Esophagus muscularis mucosa (tissue), 4 donors: ENCODE measurements around the gene TMEM175. TPM values are rescaled to one million over a fixed set of nuclear protein-coding genes. Genes with fewer than 3 reads are reported as not detected.

Source experiments
- DNase-seq: peaks from one replicate; pipeline ENCODE4 v3.0.0-alpha.2; 2017; ENCODE audit errors: extremely low spot score
- H3K27ac ChIP-seq, 4 donors: fragments of 200-600 bp; sonication (generic); replicated peaks in 1 of 4; 1 replicate in 3 of 4; 2 replicates in 1 of 4; pipeline ENCODE4 v1.5.1; 2016 to 2019; ENCODE audit warnings: mild to moderate bottlenecking in 1 of 4
- H3K27me3 ChIP-seq, 4 donors: fragments of 200-600 bp; sonication (generic); one replicate each; pipeline versions ENCODE4 v1.5.1 to v1.6.0; 2016 to 2019
- H3K36me3 ChIP-seq, 4 donors: fragments of 200-600 bp; sonication (generic); one replicate each; pipeline ENCODE4 v1.5.1; 2016 to 2019
- H3K4me1 ChIP-seq, 4 donors: fragments of 200-600 bp; sonication (generic); one replicate each; pipeline ENCODE4 v1.5.1; 2016 to 2019
- H3K4me3 ChIP-seq, 4 donors: fragments of 200-600 bp; sonication (generic); 1 replicate in 2 of 4; 2 replicates in 2 of 4; pipeline ENCODE4 v1.5.1; 2016 to 2019; ENCODE audit warnings: mild to moderate bottlenecking in 4 of 4, moderate library complexity in 1 of 4
- H3K9me3 ChIP-seq, 4 donors: fragments of 200-600 bp; sonication (generic); 1 replicate in 3 of 4; 2 replicates in 1 of 4; pipeline ENCODE4 v1.5.1; 2016 to 2019
- EP300 ChIP-seq: sonication (generic); formaldehyde crosslinking; IDR thresholded peaks from one replicate; pipeline ENCODE4 v1.6.1; 2017; ENCODE audit warnings: antibody characterized with exemption
- POLR2A ChIP-seq: fragments of 450-650 bp; IDR thresholded peaks from one replicate; pipeline ENCODE4 v1.6.1; 2017; ENCODE audit warnings: antibody characterized with exemption, moderate library complexity, mild to moderate bottlenecking, low read depth
- POLR2AphosphoS5 ChIP-seq, 2 donors: sonication (generic); formaldehyde crosslinking; IDR thresholded peaks; one replicate each; pipeline ENCODE4 v1.6.1; 2017; ENCODE audit warnings: antibody characterized with exemption in 2 of 2
- WGBS: methylation state at CpG from one replicate; pipeline ENCODE4 v1.1.5; 2018; 5-methylcytosine and 5-hydroxymethylcytosine counted together
- intact Hi-C: fragments of 100-400 bp; cut with DNase I; formaldehyde crosslinking; loops from one replicate; pipeline ENCODE4 v1.15.1; 2023
- total RNA-seq, 4 donors: library from RNA; depleted of rRNA; stranded (reverse); fragments of >200 nt; gene quantifications; one replicate each; pipeline versions ENCODE4 v1.1.0 to v1.2.1, GENCODE V29; 2016
- TF ChIP-seq, protein P1 (sequence below), 3 experiments: fragments of 200-600 bp in 2 of 3; fragments of 450-650 bp in 1 of 3; sonication (generic) in 2 of 3; IDR thresholded peaks; one replicate each; pipeline ENCODE4 v1.5.1; 2017 to 2019; ENCODE audit warnings: antibody characterized with exemption in 3 of 3, mild to moderate bottlenecking in 2 of 3, moderate library complexity in 1 of 3

The TMEM175 gene
- total RNA-seq, 4 donors from 2014 or later, result 17.6 to 39.5 (median 20.0) TPM

DNA sequence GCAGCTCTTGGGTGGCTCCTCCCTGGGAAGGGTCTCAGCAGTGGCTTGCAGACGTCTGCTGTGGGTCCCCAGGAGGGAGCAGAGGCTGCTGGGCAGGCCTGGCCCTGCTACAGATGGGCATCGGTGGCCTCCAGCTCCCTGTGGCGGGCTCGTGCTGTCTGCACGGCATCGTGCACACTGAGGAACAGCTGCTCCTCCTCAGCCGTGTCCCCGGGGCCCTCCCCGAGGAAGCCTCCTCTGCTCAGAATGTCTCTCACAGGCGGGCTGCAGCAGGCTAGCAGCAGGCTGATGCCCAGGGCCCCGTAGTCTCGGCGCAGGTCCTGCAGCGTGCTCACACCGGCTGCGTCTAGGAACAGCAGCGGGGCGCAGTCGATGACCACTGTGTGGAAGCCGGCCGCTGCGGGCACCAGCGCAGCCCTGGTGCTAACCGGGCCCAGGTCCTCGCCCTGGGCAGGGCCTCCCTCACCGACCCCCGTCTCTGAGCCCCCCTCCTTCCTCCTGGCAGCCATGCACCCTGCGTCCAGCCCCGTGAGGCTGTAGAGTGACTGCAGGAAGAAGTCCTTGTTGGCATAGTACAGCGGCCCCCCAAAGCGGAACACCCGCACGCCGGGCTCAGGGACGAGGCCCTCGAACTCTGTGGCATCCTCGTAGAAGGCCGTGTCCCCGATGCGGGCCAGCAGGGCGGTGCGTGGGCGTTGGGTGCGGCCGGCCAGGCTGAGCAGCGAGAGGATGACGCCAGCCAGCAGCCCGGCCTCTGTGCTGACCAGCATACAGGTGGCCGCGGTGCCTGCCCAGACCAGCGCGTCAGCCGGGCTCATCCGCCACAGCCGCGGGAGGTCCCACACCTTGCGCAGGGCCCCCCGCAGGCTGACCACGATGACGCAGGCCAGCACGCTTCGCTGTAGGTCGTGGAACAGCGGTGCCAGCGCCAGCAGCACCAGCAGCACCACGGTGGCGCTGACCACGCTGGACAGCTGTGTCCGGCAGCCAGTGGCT lies 56.8 kb downstream of the TMEM175 start:
- intact Hi-C loops, result no loop called here
- 77% methylated on average over 6 of the region's 69 CpGs for WGBS
- Histone ChIP-seq H3K9me3 (no peaks in the 10 kb centered on the region), H3K4me1 (peaks cover 24 to 44% (median 31%) of the 10 kb centered on the region in 4 donors), H3K27me3 (no peaks in the 10 kb centered on the region), H3K36me3 (peaks cover 0 to 33% (median 19%) of the 10 kb centered on the region in 4 donors), H3K4me3 (no peak overlapping the region), H3K27ac (no peak overlapping the region)
- no peak for TF ChIP-seq EP300
- no peak for TF ChIP-seq POLR2AphosphoS5 (IDR thresholded peaks at IDR 0.05)
- TF ChIP-seq, protein P1, sequence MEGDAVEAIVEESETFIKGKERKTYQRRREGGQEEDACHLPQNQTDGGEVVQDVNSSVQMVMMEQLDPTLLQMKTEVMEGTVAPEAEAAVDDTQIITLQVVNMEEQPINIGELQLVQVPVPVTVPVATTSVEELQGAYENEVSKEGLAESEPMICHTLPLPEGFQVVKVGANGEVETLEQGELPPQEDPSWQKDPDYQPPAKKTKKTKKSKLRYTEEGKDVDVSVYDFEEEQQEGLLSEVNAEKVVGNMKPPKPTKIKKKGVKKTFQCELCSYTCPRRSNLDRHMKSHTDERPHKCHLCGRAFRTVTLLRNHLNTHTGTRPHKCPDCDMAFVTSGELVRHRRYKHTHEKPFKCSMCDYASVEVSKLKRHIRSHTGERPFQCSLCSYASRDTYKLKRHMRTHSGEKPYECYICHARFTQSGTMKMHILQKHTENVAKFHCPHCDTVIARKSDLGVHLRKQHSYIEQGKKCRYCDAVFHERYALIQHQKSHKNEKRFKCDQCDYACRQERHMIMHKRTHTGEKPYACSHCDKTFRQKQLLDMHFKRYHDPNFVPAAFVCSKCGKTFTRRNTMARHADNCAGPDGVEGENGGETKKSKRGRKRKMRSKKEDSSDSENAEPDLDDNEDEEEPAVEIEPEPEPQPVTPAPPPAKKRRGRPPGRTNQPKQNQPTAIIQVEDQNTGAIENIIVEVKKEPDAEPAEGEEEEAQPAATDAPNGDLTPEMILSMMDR (IDR thresholded peaks at IDR 0.05), result no peak
- TF ChIP-seq POLR2A, result no peak
- no peak for DNase-seq

DNA sequence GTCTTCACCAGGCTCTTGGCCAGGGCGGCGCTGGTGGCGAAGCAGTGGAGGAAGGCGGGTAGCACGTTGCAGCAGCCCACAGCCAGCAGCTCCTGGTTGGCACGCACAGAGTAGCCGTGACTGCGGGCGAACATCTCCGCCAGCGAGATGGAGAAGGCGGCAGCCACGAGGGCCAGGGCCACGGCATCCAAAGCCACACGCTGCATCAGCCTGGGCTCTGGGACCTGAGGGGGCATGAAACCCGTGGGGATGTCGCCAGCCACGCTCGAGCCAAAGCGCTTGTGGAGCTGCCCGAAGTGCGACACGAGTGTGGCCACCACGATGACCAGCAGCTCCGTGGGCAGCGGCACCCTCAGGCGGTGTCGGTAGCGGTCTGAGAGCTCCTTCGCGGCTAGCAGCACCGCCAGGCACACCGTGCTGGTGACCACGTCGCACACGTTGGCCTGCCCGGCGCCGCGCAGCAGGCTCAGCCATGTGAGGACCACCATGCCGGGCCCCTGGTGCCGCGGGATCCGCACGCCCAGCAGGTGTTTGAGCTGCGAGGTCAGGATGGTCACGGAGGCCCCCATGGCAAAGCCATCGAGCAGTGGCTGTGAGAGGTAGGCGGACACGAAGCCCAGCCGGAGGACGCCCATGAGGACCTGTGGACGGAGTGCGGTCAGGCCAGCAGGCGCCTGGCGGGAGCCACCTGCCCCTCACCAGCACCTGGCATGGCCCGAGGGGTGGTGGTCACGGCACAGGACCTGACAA lies 57.6 kb downstream of the TMEM175 start:
- H3K4me1 ChIP-seq, result peaks cover 24 to 44% (median 30%) of the 10 kb centered on the region in 4 donors
- TF ChIP-seq POLR2AphosphoS5 (IDR thresholded peaks at IDR 0.05) (no peak), EP300 (no peak), POLR2A (no peak)
- TF ChIP-seq, protein P1 (IDR thresholded peaks at IDR 0.05), result no peak
- H3K4me3 ChIP-seq, result no peak overlapping the region
- no peak for DNase-seq
- peaks cover 0 to 33% (median 19%) of the 10 kb centered on the region in 4 donors for H3K36me3 ChIP-seq
- H3K27me3 ChIP-seq, result no peaks in the 10 kb centered on the region
- intact Hi-C loops, result no loop called here
- no peak overlapping the region for H3K27ac ChIP-seq
- 94% methylated on average over 36 of the region's 58 CpGs for WGBS
- no peaks in the 10 kb centered on the region for H3K9me3 ChIP-seq

DNA sequence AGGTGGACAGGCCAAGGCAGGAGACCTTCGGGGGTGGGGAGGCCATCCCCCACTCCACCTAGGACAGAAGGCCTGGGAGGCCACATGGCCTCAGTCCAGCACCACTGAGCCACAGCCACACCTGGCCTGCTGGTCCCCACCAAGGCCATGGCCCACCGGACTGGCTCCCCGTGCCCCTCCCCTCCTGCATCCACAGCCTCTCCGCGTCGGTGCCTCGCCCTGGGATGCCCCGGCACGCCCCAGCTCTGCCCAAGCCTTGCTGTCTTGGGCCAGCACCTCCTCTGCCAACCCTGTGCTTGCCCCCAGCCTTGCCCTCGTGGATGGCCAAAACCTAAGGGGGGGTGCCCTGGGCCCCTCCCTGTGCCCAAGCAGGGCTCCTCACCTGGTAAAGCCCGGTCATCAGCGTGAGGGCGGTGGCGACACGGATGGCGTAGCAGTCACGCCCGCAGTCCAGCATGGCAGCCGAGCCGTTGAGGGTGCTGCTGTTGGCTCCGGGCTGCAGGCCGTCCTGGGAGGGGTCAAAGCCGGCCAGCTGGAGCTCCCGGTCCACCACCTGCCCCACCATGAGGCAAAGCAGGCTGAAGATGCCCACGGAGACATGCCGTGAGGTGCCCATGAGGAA lies 58.6 kb downstream of the TMEM175 start:
- DNase-seq, result no peak
- TF ChIP-seq, protein P1 (IDR thresholded peaks at IDR 0.05), result no peak
- TF ChIP-seq POLR2AphosphoS5 (IDR thresholded peaks at IDR 0.05), result no peak
- TF ChIP-seq EP300, result no peak
- no peak for TF ChIP-seq POLR2A
- intact Hi-C loops, result no loop called here
- Histone ChIP-seq H3K9me3 (no peaks in the 10 kb centered on the region), H3K27me3 (peaks cover 0 to under 1% (median 0%) of the 10 kb centered on the region in 4 donors), H3K27ac (no peak overlapping the region), H3K4me1 (peaks cover 17 to 38% (median 26%) of the 10 kb centered on the region in 4 donors), H3K36me3 (peaks cover 0 to 33% (median 19%) of the 10 kb centered on the region in 4 donors), H3K4me3 (no peak overlapping the region)
- WGBS, result 95% methylated on average over 25 of the region's 26 CpGs

DNA sequence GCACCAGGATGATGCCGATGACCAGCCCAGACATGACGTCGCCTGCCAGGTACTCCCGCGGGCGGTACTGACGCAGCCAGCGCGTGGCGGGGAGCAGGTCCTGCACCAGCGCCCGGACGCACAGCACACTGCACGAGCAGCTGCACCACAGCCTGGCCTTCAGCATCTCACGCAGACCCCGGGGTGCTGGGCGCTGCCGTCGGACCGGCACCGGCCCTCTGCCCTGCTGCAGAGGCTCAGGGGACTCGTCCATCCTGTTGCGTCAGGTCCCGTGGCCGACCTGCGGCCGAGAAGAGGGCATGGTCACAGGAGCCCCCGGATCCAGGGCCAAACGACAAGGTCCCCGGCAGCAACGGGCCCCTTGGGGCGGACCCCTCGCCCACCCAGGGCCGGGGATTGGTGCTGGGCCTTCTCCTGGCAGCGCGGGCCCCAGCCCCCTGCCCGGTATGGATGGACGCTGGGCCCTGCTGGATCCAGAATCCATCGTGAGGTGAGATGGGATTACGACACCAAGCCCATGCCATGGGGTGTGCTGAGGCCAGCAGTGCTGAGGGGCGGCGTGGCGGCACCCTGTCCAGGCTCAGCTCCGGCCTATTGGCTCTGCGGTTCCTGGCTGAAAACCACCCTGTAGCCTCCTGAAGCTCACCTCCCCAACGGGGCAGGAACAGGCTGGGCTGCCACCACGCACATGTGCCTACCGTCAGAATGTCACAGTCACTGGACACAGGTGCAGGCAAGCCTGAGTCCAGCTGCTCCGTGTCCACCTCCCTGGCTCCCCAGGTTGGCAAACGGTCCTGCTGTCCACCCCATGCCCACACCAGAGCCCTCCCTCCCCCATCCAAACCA lies 59.4 kb downstream of the TMEM175 start:
- WGBS, result 90% methylated on average over 20 of the region's 50 CpGs
- Histone ChIP-seq H3K27me3 (peaks cover 0 to 8% (median 3%) of the 10 kb centered on the region in 4 donors), H3K36me3 (peaks cover 0 to 33% (median 19%) of the 10 kb centered on the region in 4 donors), H3K9me3 (no peaks in the 10 kb centered on the region), H3K4me1 (peaks cover 10 to 31% (median 20%) of the 10 kb centered on the region in 4 donors), H3K27ac (peak overlapping the region in 1 of 4 donors; percentile 14), H3K4me3 (no peak overlapping the region)
- DNase-seq, result no peak
- TF ChIP-seq, protein P1 (IDR thresholded peaks at IDR 0.05), result no peak
- no peak for TF ChIP-seq EP300
- TF ChIP-seq POLR2AphosphoS5 (IDR thresholded peaks at IDR 0.05), result no peak
- no peak for TF ChIP-seq POLR2A
- intact Hi-C loops, result no loop called here
